H1 (cell line): Measurements from ENCODE around the gene TGM2. TPM values are rescaled to one million over a fixed set of nuclear protein-coding genes. Genes with fewer than 3 reads are reported as not detected.

Source experiments
- CTCF ChIA-PET: fragments of 300-600 bp; sonication (Branson Sonifier 250); formaldehyde crosslinking; loops from one replicate; lab custom pipeline; 2021; ENCODE audit not compliant: partially characterized antibody; lab: Charles Lee
- POLR2A ChIA-PET: fragments of 300-600 bp; sonication (Branson Sonifier 250); formaldehyde crosslinking; loops from one replicate; lab custom pipeline; 2021; ENCODE audit warnings: inconsistent platforms; ENCODE audit not compliant: partially characterized antibody; lab: Charles Lee
- DNase-seq, 2 experiments: peaks; one replicate each; pipeline versions ENCODE4 v3.0.0 to v3.0.0-alpha.2; 2010 to 2022; ENCODE audit warnings: low spot score in 2 of 2, low read depth in 1 of 2, mixed read lengths in 1 of 2
- FAIRE-seq: peaks from 2 replicates; lab custom pipeline; 2011; peaks lifted over from hg19 to GRCh38; lab: Jason Lieb, UNC
- H2AFZ ChIP-seq: 2 replicates; pipeline ENCODE4 v1.8.1; 2012; ENCODE audit warnings: low read length, inconsistent platforms
- H2AK5ac ChIP-seq: 2 replicates; pipeline ENCODE4 v1.6.1; 2013; ENCODE audit warnings: low read depth, low read length
- H2BK120ac ChIP-seq: replicated peaks from 2 replicates; pipeline ENCODE3; 2013; ENCODE audit warnings: low read depth, low read length, inconsistent platforms
- H2BK12ac ChIP-seq: 2 replicates; pipeline ENCODE4 v1.6.1; 2013; ENCODE audit warnings: low read depth, low read length
- H2BK15ac ChIP-seq: 2 replicates; pipeline ENCODE4 v1.6.1; 2013; ENCODE audit warnings: low read length
- H2BK20ac ChIP-seq: 2 replicates; pipeline ENCODE4 v1.6.1; 2013; ENCODE audit warnings: low read length
- H2BK5ac ChIP-seq: 2 replicates; pipeline ENCODE4 v1.6.1; 2013; ENCODE audit warnings: low read depth, low read length
- H3K14ac ChIP-seq: 2 replicates; pipeline ENCODE4 v1.6.1; 2013; ENCODE audit warnings: inconsistent platforms; ENCODE audit not compliant: insufficient read length
- H3K18ac ChIP-seq: 2 replicates; pipeline ENCODE4 v1.6.1; 2013; ENCODE audit warnings: low read length; ENCODE audit errors: extremely low read depth
- H3K23ac ChIP-seq: 2 replicates; pipeline ENCODE4 v1.6.1; 2013; ENCODE audit warnings: inconsistent platforms; ENCODE audit not compliant: insufficient read length
- H3K23me2 ChIP-seq: 2 replicates; pipeline ENCODE4 v1.6.1; 2013; ENCODE audit warnings: low read depth, low read length
- H3K27ac ChIP-seq: 2 replicates; pipeline ENCODE4 v1.6.1; 2011; ENCODE audit warnings: low read depth, low read length, inconsistent platforms
- H3K27me3 ChIP-seq, 4 experiments: replicated peaks in 1 of 4; 1 replicate in 1 of 4; 2 replicates in 3 of 4; pipeline versions ENCODE4 v1.6.1 to v1.8.1; 2011 to 2013; ENCODE audit warnings: low read length in 3 of 4, mild to moderate bottlenecking in 3 of 4, inconsistent platforms in 2 of 4, mixed read lengths in 2 of 4, moderate library complexity in 1 of 4; ENCODE audit not compliant: control insufficient read depth in 3 of 4, insufficient read depth in 3 of 4; ENCODE audit errors: extremely low read depth in 1 of 4
- H3K36me3 ChIP-seq, 4 experiments: 2 replicates each; pipeline versions ENCODE4 v1.6.1 to v1.8.1; 2011 to 2013; ENCODE audit warnings: mild to moderate bottlenecking in 4 of 4, low read length in 3 of 4, moderate library complexity in 2 of 4, control low read depth in 1 of 4, inconsistent platforms in 1 of 4; ENCODE audit not compliant: insufficient read depth in 4 of 4, control insufficient read depth in 2 of 4
- H3K4ac ChIP-seq: replicated peaks from 2 replicates; pipeline ENCODE3; 2013; ENCODE audit warnings: low read length, low read depth, mixed read lengths, inconsistent platforms; ENCODE audit not compliant: insufficient read length
- H3K4me1 ChIP-seq, 4 experiments: replicated peaks in 1 of 4; 1 replicate in 1 of 4; 2 replicates in 3 of 4; pipeline versions ENCODE4 v1.6.1 to v1.8.1; 2011 to 2013; ENCODE audit warnings: low read length in 3 of 4, inconsistent platforms in 2 of 4, mixed read lengths in 1 of 4; ENCODE audit not compliant: insufficient read depth in 4 of 4, control insufficient read depth in 3 of 4
- H3K4me2 ChIP-seq, 2 experiments: 2 replicates each; pipeline versions ENCODE4 v1.6.1 to v1.8.1; 2011 to 2013; ENCODE audit warnings: low read depth in 2 of 2, low read length in 2 of 2, control low read depth in 1 of 2, inconsistent platforms in 1 of 2, mild to moderate bottlenecking in 1 of 2; ENCODE audit not compliant: insufficient read depth in 1 of 2
- H3K4me3 ChIP-seq, 4 experiments: fragments of 200-600, 300-600 bp in 1 of 4; sonication (generic), shearing (Covaris generic), sonication (Bioruptor Twin) in 1 of 4; 2 replicates each; pipeline versions ENCODE4 v1.5.1 to v1.8.1; 2011 to 2016; ENCODE audit warnings: low read length in 4 of 4, low read depth in 3 of 4, control low read depth in 2 of 4, inconsistent platforms in 2 of 4, mild to moderate bottlenecking in 2 of 4, mixed read lengths in 1 of 4, moderate library complexity in 1 of 4; ENCODE audit not compliant: insufficient read depth in 2 of 4; ENCODE audit errors: extremely low read depth in 1 of 4
- H3K56ac ChIP-seq: replicated peaks from 2 replicates; pipeline ENCODE3; 2013; ENCODE audit warnings: low read depth, mild to moderate bottlenecking, mixed read lengths, low read length, inconsistent platforms; ENCODE audit not compliant: insufficient read length
- H3K79me1 ChIP-seq: 2 replicates; pipeline ENCODE4 v1.6.1; 2013; ENCODE audit warnings: low read depth, low read length, control low read depth
- H3K79me2 ChIP-seq, 2 experiments: 2 replicates each; pipeline versions ENCODE4 v1.6.1 to v1.8.1; 2012 to 2013; ENCODE audit warnings: low read length in 2 of 2, mild to moderate bottlenecking in 2 of 2, inconsistent platforms in 1 of 2; ENCODE audit not compliant: insufficient read depth in 2 of 2, control insufficient read depth in 1 of 2
- H3K9ac ChIP-seq, 4 experiments: replicated peaks in 1 of 4; 1 replicate in 1 of 4; 2 replicates in 3 of 4; pipeline versions ENCODE4 v1.6.1 to v1.8.1; 2011 to 2013; ENCODE audit warnings: low read depth in 3 of 4, low read length in 3 of 4, control low read depth in 2 of 4, mild to moderate bottlenecking in 2 of 4, moderate library complexity in 2 of 4, inconsistent platforms in 1 of 4; ENCODE audit errors: extremely low read depth in 1 of 4
- H3K9me3 ChIP-seq, 2 experiments: 2 replicates each; pipeline versions ENCODE4 v1.6.1 to v1.8.1; 2012 to 2013; ENCODE audit warnings: mild to moderate bottlenecking in 2 of 2, moderate library complexity in 2 of 2, control low read depth in 1 of 2, inconsistent platforms in 1 of 2, low read depth in 1 of 2, low read length in 1 of 2, mixed read lengths in 1 of 2; ENCODE audit not compliant: insufficient read depth in 2 of 2
- H4K20me1 ChIP-seq, 2 experiments: replicated peaks in 1 of 2; 2 replicates each; pipeline versions ENCODE3 to v1.8.1; 2011 to 2013; ENCODE audit warnings: inconsistent platforms in 2 of 2, low read length in 2 of 2, mild to moderate bottlenecking in 1 of 2; ENCODE audit not compliant: insufficient read depth in 2 of 2, control insufficient read depth in 1 of 2
- H4K5ac ChIP-seq: 2 replicates; pipeline ENCODE4 v1.6.1; 2013; ENCODE audit warnings: low read length, low read depth, mixed read lengths, inconsistent platforms; ENCODE audit not compliant: insufficient read length
- H4K8ac ChIP-seq: 2 replicates; pipeline ENCODE4 v1.8.0; 2013; ENCODE audit warnings: mild to moderate bottlenecking, moderate library complexity, low read length, inconsistent platforms; ENCODE audit not compliant: insufficient read depth; ENCODE audit errors: extremely low read depth
- H4K91ac ChIP-seq: replicated peaks from 2 replicates; pipeline ENCODE3; 2013; ENCODE audit warnings: low read length, mixed read lengths, inconsistent platforms; ENCODE audit not compliant: insufficient read length
- CHD2 ChIP-seq: IDR thresholded peaks from 2 replicates; pipeline ENCODE4 v1.6.1; 2012; ENCODE audit warnings: low read length, improper control_type of control experiment
- CREB1 ChIP-seq: IDR thresholded peaks from 2 replicates; pipeline ENCODE4 v1.6.1; 2012; ENCODE audit warnings: inconsistent platforms
- EP300 ChIP-seq, 2 experiments: IDR thresholded peaks; 1 replicate in 1 of 2; 2 replicates in 1 of 2; pipeline ENCODE4 v1.6.1; 2011 to 2012; ENCODE audit warnings: low read depth in 2 of 2, low read length in 2 of 2, mild to moderate bottlenecking in 2 of 2, borderline replicate concordance in 1 of 2, inconsistent platforms in 1 of 2, moderate library complexity in 1 of 2
- EZH2 ChIP-seq: fragments of 200-600 bp; sonication (generic); IDR thresholded peaks from 2 replicates; pipeline ENCODE4 v1.7.1; 2012; ENCODE audit warnings: low read depth, mild to moderate bottlenecking, moderate library complexity, low read length, inconsistent platforms; ENCODE audit not compliant: severe bottlenecking
- GABPA ChIP-seq: IDR thresholded peaks from 2 replicates; pipeline ENCODE4 v1.6.1; 2011; ENCODE audit warnings: mild to moderate bottlenecking, low read length, moderate library complexity, borderline replicate concordance; ENCODE audit not compliant: insufficient read depth
- JUN ChIP-seq: IDR thresholded peaks from 2 replicates; pipeline ENCODE4 v1.6.1; 2011; ENCODE audit warnings: low read depth, mild to moderate bottlenecking, improper control_type of control experiment, low read length
- KDM5A ChIP-seq: fragments of 200-600 bp; IDR thresholded peaks from 2 replicates; pipeline ENCODE4 v1.7.1; 2012; ENCODE audit warnings: mild to moderate bottlenecking, low read length, inconsistent platforms, mixed read lengths
- NANOG ChIP-seq: IDR thresholded peaks from 2 replicates; pipeline ENCODE4 v1.6.1; 2011; ENCODE audit warnings: low read length, low read depth, mild to moderate bottlenecking, inconsistent platforms; ENCODE audit not compliant: insufficient read depth, poor library complexity, severe bottlenecking
- POLR2AphosphoS5 ChIP-seq: IDR thresholded peaks from 2 replicates; pipeline ENCODE4 v1.6.1; 2011; ENCODE audit warnings: low read depth, low read length
- POU5F1 ChIP-seq: IDR thresholded peaks from 2 replicates; pipeline ENCODE4 v1.6.1; 2011; ENCODE audit warnings: low read depth, mild to moderate bottlenecking, low read length, moderate library complexity
- RXRA ChIP-seq: IDR thresholded peaks from 2 replicates; pipeline ENCODE4 v1.6.1; 2011; ENCODE audit warnings: low read depth, mild to moderate bottlenecking, low read length, moderate library complexity; ENCODE audit not compliant: insufficient read depth
- SP4 ChIP-seq: IDR thresholded peaks from 2 replicates; pipeline ENCODE4 v1.6.1; 2012; ENCODE audit warnings: low read length, inconsistent platforms
- SUZ12 ChIP-seq: fragments of 200-600 bp; sonication (generic); IDR thresholded peaks from 2 replicates; pipeline ENCODE4 v1.6.1; 2012; ENCODE audit warnings: mild to moderate bottlenecking, inconsistent platforms, low read length, moderate library complexity, mixed read lengths
- WGBS, 2 experiments: shearing (Covaris generic) in 1 of 2; methylation state at CpG; one replicate each; pipeline versions ENCODE4 v1.1.6 to v1.1.7; 2013 to 2015; ENCODE audit warnings: low lambda C conversion rate in 2 of 2, mixed read lengths in 2 of 2, inconsistent platforms in 1 of 2, low coverage in 1 of 2, missing lambda C conversion rate in 1 of 2; ENCODE audit not compliant: insufficient replicate concordance in 2 of 2, insufficient coverage in 1 of 2, insufficient read length in 1 of 2; ENCODE audit errors: extremely low coverage in 1 of 2, missing lambda C conversion rate in 1 of 2; 5-methylcytosine and 5-hydroxymethylcytosine counted together
- polyA plus RNA-seq, 7 experiments: library from polyadenylated mRNA; depleted of rRNA in 3 of 7; stranded (reverse) in 5 of 7; unstranded in 2 of 7; fragments of >200 nt in 5 of 7; fragments of 200-250 nt in 2 of 7; gene quantifications; 1 replicate in 5 of 7; 2 replicates in 1 of 7; 4 replicates in 1 of 7; pipeline versions ENCODE4 v1.2.1 to v1.2.3, GENCODE V29; 2011 to 2013; ENCODE audit warnings: missing spikeins in 2 of 7, mixed read lengths in 2 of 7
- total RNA-seq: library from RNA; stranded (reverse); fragmentation: NEBNext Ultra II Directional; extraction: Animal tissue kit (Norgen Biotek cat#: 25700); gene quantifications from 2 replicates; pipeline ENCODE4 v1.2.1, GENCODE V29; 2021

The TGM2 gene
- total and polyA plus RNA-seq, 2 of the 8 experiments (the other 6 are each of a cell fraction or from before 2014, with no cell fraction given) = 0.86 to 1.0 TPM

- WGBS, 2 experiments = 95% methylated on average over 14 of the region's 14 CpGs; no CpG with 5 or more reads in 1 of the 2 experiments
- Histone ChIP-seq H4K5ac (no peak overlapping the region), H4K8ac (no peak overlapping the region), H3K9ac (no peak overlapping the region), H2BK120ac (no peak overlapping the region), H3K56ac (no peak overlapping the region), H3K9me3 (no peaks in the 10 kb centered on the region), H3K79me1 (no peaks in the 10 kb centered on the region), H3K18ac (no peak overlapping the region), H2BK20ac (no peak overlapping the region), H3K27ac (no peak overlapping the region), H2AK5ac (no peak overlapping the region), H3K23me2 (no peaks in the 10 kb centered on the region), H2BK12ac (no peak overlapping the region), H2AFZ (no peak overlapping the region), H3K23ac (no peak overlapping the region), H4K20me1 (no peaks in the 10 kb centered on the region), H3K4me1 (no peaks in the 10 kb centered on the region), H2BK5ac (no peak overlapping the region), H3K36me3 (no peaks in the 10 kb centered on the region), H3K4me3 (no peak overlapping the region), H3K4ac (no peak overlapping the region), H3K79me2 (no peaks in the 10 kb centered on the region), H3K27me3 (no peaks in the 10 kb centered on the region), H3K4me2 (no peak overlapping the region), H2BK15ac (no peak overlapping the region), H4K91ac (no peak overlapping the region), H3K14ac (no peak overlapping the region)
- CTCF ChIA-PET = interaction anchor here (1.0 to 1.1 kb wide), 2 partner anchors 35 to 86 kb away, joined by 3 to 4 read pairs; no protein-coding TSS in a partner anchor
- FAIRE-seq (no peak), DNase-seq (no peak)
- POLR2A ChIA-PET = no interaction called here
- no peak for TF ChIP-seq SUZ12
- TF ChIP-seq JUN = no peak
- TF ChIP-seq POU5F1 = no peak
- TF ChIP-seq RXRA = no peak
- TF ChIP-seq CREB1 = no peak
- no peak for TF ChIP-seq SP4
- no peak for TF ChIP-seq EZH2
- no peak for TF ChIP-seq KDM5A
- no peak for TF ChIP-seq GABPA
- TF ChIP-seq CHD2 = no peak
- no peak for TF ChIP-seq NANOG
- TF ChIP-seq POLR2AphosphoS5 = no peak
- no peak for TF ChIP-seq EP300 (IDR thresholded peaks at IDR 0.05; ENCODE audit: borderline replicate concordance in 1 of 2, low read depth in 2 of 2, low read length in 2 of 2)
Measured at GRCh38 chr20:38199501-38200390, 34.7 kb upstream of the TGM2 start.
